Measurements from ENCODE around the gene HMCN1.
"Not testable (repeated sequence)": the region's sequence is repeated elsewhere in the genome, so short reads cannot be mapped to it uniquely, and the experiment has no call there.

The HMCN1 gene

DNA sequence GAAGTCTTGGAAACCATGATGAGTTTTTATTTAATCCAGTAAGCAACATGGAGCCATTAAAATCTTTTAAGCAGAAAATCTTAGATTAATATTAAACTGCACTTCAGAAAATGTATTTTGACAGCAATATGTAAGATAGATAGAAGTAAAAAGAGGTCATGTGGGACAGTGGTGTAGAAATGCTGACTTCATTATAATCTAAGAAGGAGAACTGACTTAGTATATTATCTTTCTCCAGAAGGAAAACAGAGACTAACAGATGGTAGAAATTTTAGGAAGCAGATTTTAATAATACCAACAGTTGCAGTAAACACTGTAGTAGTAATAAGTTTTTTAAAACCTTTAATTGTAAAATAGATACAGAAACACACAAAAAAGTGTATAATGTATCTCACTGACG, 367.9 kb downstream of the HMCN1 start:
- no peak for DNase-seq

DNA sequence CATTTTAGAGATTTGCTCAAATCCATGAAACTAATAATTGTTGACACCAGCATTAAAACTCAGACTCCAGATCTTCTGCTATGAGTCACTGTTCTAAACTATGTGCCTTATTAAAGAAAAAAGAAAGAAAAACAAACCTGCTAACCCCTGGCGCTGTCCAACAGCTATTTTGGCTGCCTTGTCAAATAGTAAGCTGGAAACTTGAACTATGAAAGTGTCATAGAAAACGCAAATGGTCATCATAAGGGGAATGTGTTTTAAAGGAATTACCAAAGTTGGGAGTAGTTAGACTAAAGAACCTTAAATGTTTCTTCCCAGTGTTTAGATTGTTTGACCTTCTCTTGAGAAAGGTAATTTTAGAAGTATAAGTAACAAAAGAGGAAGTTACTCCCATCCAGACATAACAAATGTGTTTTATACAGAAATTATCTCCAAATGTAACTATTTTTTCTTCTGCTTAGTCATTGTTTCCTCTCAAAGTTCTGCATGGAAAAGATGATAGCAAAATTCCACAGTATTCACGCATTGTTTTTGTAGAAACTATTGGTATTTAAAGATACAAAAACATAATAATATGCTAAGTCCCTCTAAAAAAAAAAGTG, 368.5 kb downstream of the HMCN1 start:
- DNase-seq: no peak

DNA sequence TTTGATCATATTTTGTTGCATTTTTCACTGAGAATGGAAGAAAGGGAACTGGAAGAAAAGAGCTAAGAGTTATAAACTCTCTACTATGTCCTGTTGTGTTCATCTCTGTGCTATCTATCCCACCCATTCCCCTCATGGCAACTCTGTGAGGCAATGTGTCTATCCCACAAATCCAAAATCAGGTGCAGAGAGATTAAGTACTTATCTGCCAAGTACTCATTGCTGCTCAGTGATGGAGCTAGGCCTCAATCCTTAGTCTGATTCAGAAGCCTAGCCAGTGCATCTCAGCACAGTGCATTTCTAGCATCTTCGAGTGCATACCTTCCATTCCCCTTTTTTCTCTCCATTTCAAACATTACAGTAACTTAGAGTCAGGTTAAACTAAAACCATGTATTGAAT, 370.3 kb downstream of the HMCN1 start:
- DNase-seq: no peak

DNA sequence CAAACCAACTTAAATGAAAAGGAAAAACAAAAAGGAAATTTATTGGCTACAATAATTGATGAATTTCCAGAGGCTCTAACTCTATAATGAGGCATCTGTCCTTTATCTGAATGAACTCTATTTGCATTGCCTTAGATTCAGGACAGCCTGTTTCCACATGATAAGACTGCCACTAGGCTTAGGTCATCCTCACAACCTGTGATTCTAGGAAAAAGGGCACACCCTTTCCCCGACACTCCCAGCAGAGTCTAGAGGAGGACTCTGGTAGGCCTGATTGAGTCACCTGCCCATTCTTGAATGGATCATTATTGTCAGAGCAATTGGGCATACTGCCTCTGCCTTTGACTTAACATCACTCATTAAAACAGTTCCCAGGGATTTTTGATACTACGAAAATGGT, 378.1 kb downstream of the HMCN1 start:
- no peak for DNase-seq

DNA sequence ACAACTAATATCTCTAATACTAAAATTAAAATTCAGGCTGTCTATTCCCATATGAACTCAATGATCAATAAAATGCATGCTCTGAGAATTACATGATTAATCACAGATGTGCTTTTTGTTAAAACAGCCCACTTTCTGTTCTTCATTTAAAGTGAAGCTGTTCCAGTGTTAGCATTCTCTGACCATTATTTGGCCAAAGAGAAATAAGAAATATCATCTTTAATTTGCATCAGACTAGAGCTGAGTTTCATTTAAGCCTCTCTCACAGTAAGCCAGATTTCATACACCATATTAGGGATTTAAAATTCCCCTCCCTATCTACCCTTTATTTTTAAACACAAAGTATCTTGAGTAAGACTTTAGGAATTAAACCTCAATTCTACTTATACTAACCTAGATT, 379.3 kb downstream of the HMCN1 start:
- no peak for DNase-seq

DNA sequence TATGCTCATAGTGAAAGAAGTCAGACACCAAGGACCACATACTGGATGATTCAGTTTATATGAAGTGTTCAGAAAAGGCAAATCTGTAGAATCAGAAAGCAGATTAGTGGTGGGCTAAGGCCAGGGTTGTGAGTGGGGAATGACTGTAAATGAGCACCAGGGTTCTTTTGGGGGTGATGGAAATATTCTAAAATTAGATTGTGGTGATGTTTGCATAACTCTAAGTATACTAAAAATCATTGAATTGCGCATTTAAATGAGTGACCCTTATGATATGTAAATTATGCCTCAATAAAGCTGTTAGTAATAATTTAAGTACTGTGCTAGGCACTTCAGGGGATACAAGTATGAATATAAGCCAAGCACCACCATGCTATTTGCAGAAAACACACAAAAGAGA, 384.5 kb downstream of the HMCN1 start:
- no peak for DNase-seq

DNA sequence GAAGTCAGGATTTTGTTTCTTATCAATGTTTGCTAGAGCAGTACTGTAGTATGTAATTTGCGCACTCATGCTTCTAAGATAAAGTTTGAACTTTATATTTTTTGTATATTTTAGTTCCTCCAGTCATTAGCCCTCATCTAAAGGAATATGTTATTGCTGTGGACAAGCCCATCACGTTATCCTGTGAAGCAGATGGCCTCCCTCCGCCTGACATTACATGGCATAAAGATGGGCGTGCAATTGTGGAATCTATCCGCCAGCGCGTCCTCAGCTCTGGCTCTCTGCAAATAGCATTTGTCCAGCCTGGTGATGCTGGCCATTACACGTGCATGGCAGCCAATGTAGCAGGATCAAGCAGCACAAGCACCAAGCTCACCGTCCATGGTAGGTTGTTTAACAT, 388.6 kb downstream of the HMCN1 start:
- no peak for DNase-seq

DNA sequence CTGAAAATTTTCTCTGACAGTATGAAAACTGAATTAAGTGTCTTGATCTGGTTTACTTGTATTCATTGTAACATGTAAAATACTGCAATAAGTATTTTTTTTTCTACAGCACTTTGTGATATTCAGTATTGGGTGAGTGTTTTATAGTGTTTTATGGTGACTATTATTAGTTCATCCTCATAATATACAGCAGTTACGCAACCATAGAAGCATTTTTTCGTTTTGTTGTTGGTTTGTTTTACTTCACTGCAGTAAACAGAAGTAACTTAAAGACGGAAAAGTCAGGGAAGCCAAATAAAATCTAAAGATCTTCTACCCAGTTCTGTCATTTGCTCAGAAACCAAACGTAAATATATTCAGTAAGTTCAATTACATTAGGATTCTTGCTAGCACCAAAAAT, 390.8 kb downstream of the HMCN1 start:
- DNase-seq: no peak

DNA sequence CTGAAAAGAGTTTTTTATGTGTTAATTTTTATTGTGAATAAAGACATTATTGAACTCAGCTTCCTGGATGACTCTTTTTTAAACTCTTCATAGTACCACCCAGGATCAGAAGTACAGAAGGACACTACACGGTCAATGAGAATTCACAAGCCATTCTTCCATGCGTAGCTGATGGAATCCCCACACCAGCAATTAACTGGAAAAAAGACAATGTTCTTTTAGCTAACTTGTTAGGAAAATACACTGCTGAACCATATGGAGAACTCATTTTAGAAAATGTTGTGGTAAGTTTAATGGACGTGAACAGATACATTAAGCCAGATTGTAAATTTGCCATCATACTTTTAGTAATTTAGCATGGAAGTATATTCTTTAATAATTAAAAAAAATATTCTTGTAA, 391.3 kb downstream of the HMCN1 start:
- no peak for DNase-seq

DNA sequence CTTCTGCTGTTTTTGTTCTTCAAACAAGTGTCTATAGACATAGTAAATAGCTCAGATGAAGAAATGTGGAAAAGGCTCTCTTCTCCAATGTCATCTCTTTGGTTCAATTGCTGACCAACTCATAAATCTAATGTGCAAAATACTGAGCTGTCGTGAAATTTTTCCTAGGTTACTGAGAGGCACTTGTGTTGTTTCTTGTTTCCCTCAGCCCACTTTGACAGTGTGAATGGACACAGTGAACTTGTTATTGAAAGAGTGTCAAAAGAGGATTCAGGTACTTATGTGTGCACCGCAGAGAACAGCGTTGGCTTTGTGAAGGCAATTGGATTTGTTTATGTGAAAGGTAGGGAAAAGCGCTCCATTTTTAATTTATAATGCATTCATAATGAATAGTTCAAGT, 395.6 kb downstream of the HMCN1 start:
- DNase-seq: no peak

DNA sequence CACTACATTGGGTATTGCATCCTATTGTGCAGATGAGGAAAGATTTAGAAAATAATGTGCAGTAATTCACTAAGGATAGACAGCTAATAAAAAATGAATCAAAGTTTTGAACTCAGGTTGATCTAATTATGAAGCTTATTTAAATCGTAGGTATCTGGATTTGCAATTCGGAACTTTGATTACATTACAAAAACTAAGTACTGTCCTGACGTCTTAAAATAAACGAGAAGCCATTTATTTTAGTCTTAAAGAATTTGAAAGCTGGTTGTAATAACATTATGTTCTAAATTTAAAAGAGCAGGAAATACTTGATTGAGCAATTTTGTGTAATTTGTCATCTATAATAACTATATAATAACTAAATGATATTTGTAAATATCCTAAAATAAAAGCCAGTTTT, 404.9 kb downstream of the HMCN1 start:
- no peak for DNase-seq

DNA sequence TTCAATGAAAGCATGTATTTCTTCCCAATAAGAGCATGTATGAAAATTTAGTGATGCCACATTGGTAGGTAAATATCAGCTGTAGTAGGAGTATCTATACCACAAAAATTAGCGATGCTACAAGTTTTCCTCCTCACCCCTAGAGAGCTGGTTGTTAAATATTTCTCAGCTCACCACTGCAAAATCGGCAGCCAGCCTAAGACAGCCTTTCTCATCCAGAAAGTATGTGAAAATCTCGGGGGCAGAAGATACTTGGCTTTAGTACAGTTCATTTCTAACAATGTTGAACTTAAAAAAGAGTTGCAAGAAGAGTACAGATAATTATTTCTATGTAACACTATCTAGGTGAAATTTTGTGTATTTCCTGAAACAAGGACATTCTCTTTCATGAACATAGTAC, 405.5 kb downstream of the HMCN1 start:
- no peak for DNase-seq

DNA sequence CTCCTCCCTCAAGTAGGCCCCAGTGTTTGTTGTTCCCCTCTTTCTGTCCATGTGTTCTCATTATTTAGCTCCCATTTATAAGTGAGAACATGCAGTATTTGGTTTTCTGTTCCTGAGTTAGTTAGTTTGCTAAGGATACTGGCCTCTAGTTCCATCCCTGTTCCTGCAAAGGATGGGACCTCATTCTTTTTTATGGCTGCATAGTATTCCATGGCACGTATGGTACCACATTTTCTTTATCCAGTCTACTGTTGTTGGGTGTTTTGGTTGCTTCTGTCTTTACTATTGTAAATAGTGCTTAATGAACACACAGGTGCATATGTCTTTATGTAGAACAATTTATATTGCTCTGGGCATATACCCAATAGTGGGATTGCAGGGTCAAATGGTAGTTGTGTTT, 408.0 kb downstream of the HMCN1 start:
- no peak for DNase-seq

DNA sequence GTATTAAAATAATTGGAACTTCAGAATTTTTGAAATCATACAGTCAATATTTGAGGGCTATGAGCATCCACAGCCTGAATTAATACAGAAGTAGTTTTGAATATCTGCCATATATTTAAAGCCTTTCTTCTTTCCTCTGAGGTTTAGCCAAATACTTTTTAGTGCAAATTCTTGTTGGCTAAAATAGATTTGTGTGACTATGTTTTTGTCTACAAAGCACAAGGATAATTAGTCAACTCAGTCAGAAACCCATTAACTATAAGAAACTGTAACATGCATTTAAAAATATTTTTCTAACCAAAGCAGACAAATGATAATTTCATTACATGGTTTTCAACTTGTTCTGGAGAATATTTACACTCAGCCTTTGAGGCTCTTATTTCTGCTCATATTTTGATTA, 408.7 kb downstream of the HMCN1 start:
- DNase-seq: no peak

DNA sequence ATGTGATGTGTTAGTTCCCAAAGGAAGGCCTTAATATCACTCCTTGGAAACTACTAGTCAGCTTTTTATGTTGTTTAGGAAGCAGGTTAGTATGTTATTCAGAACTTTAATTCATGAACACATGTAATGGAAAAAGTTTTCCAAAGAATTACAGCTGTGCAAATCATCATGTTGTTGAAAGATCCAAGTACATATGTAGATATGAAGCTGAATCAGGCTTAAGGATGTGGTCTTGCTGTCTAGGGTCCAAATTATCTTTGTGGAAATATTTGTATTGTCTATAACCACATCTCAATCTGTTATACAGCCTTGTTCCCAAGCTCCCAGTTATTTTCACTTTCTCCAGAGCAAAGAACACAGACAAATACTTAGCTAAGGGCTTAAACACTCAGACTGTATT, 409.3 kb downstream of the HMCN1 start:
- no peak for DNase-seq

DNA sequence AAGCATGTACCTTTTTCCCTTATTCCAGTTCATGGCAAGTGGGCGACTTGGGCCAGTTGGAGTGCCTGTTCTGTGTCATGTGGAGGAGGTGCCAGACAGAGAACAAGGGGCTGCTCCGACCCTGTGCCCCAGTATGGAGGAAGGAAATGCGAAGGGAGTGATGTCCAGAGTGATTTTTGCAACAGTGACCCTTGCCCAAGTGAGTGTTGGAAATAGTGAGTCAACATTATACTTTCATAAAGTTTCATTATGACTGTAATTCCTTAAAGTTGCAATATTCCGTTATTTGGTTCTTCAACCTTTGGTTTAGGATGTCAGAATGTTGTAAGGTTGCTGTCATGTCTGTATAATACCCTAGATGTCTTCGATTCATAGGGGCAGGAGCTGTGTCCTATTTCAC, 410.3 kb downstream of the HMCN1 start:
- DNase-seq: no peak

DNA sequence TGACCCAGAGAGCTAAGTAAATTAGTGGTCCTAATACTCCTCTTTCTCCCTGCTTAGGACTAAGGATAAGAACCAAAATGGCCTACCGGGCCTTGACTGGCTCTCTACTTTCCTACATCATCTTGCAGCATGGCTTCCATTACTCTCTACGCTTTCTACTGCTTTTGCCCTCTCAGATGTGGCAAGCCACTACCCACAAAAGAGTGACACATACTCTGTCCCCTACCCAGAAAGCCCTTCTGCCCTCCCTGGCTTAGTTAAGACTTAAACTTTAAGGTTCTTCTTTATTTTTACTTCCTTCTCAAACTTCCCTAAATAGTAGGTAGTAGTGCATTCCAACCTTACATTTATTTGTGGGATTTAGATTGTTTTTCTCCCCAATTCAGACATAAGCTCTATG, 412.8 kb downstream of the HMCN1 start:
- DNase-seq: no peak

DNA sequence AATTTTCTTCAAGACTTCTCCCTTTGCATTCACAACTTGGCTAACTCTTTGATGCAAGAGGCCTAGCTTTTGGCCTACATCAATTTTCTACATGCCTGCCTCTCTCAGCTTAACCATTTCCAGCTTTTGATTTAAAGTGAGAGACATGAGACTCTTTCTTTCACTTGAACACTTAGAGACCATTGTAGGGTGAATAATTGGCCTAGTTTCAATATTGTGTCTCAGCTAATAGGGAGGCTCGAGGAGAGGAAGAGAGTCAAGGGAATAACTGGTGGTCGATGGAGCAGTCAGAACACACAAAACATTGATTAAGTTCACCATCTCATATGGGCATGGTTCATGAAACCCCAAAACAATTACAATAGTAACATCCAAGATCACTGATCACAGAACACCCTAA, 415.4 kb downstream of the HMCN1 start:
- no peak for DNase-seq

DNA sequence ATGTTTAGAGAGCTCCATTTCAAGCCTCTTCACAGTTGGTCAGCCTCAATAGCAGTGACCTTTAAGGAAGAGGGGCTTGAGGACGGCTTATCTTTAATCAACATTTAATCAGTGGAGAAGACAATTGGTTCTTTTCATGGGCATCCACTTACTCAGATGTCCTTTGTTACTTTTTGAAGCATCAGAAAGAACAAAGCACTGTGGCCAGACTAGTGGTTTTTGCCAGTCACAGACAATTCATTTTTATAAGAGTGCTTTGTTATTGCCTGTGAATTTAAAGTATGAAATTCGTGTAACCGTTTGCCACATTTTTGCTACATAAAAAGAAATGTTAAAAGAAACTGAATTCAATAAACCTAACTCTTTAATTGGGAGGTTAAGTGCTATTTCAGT, 418.0 kb downstream of the HMCN1 start:
- DNase-seq: no peak

DNA sequence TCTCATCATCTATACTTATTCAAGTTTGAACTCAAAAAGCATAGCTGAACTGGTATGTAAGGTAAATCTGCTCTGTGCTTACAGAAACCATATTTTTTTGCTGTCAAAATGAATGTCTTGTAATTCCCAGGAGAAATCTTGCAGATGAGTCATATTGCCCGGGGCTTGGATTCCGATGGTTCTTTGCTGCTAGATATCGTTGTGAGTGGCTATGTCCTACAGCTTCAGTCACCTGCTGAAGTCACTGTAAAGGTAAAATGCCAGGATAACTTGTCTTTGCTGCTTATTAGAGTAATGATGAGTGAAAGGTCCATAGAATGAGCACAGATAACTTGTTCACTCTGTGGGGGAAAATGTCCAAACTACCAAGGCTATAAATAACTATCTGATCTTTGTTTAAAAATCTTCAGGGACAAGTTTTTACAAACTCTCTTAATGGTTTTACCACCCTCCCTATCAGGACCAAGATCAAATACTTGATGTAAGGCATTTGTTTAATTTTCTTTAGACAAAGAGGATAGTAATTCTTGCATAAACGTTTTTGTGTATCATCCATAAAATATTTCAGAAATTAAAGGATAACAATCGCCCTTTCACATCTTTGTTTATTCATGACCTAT, 418.5 kb downstream of the HMCN1 start:
- no peak for DNase-seq

DNA sequence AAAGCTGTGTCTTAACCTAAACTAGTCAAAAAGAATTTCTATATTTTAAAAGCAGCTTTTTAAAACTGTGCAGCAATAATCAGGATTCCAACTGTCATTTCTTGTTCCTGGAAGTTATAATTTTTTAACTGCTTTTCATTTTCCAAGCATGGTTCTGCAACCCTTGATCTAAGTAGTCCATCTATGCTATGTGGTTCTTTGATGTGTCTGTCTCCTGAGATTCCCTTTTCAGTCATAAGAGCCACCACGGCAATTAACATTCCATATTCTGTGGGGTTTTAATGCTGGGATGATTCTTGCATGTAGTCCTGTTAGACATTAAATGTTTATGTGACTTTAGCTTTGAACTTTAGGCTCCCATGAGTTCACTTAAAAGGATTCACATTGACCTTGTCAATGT, 420.5 kb downstream of the HMCN1 start:
- DNase-seq: no peak

DNA sequence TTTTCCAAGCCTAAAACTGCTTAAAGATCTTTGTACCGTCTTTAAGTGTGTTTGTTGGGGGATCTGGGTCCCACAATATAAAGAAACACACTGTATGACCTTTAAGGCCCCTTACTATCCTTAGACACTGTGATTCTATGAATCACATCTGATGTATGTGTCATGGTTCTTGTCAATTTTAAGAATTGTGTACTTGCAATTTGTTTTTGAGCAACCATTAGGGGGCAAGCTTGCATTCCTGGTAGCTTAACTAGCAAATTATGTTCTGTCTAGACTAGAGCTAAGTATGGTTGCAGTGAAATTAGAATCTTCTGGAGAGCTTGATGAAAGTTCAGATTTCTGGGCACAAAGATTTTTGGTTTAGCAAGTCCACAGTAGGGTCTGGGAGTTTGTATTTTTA, 421.4 kb downstream of the HMCN1 start:
- no peak for DNase-seq

DNA sequence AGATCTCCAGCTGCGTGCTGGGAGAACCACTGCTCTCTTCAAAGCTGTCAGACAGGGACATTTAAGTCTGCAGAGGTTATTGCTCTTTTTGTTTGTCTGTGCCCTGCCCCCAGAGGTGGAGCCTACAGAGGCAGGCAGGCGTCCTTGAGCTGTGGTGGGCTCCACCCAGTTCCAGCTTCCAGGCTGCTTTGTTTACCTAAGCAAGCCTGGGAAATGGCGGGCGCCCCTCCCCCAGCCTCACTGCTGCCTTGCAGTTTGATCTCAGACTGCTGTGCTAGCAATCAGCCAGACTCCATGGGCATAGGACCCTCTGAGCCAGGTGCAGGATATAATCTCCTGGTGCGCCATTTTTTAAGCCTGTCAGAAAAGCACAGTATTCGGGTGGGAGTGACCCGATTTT, 428.7 kb downstream of the HMCN1 start:
- not testable (repeated sequence) for DNase-seq

DNA sequence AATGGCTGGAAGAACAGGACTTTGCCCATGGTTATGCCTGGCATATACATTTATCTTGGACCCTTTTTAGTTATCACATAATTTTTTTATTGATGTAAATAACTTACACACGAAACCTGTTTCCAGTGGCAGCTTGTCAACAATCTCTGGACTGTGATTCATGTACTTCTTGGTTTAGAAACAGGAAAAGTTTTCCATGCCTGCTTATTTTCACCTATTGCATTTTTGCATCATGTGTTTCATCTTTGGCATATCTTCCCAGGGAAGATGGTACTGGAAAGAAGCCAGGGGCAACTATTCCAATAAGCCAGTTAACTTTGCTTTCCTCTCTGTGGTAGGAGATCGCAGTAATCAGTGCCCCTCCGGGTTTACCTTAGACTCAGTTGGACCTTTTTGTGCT, 430.6 kb downstream of the HMCN1 start:
- DNase-seq: no peak

DNA sequence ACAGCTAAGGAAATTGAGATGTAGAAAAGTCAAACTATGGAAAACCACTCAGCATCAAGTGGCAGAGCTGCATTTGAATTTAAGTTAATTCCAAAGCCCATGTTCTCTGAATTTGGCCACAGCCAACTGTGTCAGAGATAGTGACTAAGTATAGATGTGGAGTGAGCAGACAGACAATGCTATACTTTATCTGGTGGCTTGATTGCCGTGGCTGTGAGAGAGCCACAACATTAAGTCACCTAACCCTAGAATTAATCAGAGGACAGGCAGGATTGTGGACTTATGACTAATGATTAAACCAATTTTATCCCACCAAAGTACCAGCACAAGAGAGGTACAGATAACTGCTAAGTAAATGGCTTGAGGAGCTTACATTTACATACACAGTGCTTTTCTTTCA, 431.1 kb downstream of the HMCN1 start:
- DNase-seq: no peak
